Measurements from ENCODE around the gene ELP6. TPM values are rescaled to one million over a fixed set of nuclear protein-coding genes. Genes with fewer than 3 reads are reported as not detected.

Gene ELP6
- total RNA-seq, 1 donor from 2014 or later: 17.9 TPM

DNA sequence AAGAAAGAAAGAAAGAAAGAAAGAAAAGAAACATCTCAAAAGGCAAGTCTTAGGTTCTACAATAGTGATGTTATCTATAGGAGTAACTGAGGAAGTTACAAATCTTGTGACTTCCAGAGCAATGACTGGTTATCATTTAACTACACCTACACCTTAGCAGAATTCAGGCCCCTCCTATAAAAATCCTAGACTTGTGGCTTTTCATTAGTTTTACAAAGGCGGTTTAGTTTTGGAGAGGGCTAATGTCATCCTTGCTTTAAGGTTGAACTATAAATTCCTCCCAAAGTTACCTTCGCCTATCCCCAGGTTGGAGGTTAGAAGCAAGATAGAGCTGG lies 33.7 kb downstream of the ELP6 start:
- Histone ChIP-seq H3K27me3 (no peaks in the 10 kb centered on the region), H3K4me3 (no peak overlapping the region), H3K9me3 (no peaks in the 10 kb centered on the region), H3K27ac (no peak overlapping the region), H3K36me3 (no peaks in the 10 kb centered on the region), H3K4me1 (peaks cover 15% of the 10 kb centered on the region)
- intact Hi-C loops (cut with DNase I): loop anchor here (5.0 kb wide), 1 partner anchor 57 kb away; no protein-coding TSS in a partner anchor
- ATAC-seq (no peak), DNase-seq (no peak)
- TF ChIP-seq, protein P1, sequence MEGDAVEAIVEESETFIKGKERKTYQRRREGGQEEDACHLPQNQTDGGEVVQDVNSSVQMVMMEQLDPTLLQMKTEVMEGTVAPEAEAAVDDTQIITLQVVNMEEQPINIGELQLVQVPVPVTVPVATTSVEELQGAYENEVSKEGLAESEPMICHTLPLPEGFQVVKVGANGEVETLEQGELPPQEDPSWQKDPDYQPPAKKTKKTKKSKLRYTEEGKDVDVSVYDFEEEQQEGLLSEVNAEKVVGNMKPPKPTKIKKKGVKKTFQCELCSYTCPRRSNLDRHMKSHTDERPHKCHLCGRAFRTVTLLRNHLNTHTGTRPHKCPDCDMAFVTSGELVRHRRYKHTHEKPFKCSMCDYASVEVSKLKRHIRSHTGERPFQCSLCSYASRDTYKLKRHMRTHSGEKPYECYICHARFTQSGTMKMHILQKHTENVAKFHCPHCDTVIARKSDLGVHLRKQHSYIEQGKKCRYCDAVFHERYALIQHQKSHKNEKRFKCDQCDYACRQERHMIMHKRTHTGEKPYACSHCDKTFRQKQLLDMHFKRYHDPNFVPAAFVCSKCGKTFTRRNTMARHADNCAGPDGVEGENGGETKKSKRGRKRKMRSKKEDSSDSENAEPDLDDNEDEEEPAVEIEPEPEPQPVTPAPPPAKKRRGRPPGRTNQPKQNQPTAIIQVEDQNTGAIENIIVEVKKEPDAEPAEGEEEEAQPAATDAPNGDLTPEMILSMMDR (IDR thresholded peaks at IDR 0.05): no peak

DNA sequence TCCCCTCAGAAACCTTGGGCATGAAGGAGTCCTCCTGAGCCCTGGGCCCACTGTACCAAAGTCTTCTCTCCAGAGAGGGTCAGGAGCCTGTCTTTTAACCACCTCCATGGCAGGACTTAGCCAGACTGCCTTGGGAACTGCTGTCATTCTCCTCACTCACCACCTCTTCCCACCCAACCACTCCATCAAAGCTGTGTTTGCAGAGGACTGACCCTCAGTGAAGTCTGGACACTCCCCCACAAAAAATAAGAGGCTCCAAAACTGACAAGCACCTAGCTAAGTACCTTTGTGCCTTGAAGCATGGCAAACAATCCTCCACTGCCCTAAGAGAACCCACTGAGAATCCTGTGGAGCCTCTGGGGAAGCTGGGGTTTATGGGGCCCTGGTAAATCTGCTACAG lies 35.5 kb downstream of the ELP6 start:
- intact Hi-C loops (cut with DNase I): loop anchor here (5.0 kb wide), 1 partner anchor 56 kb away; no protein-coding TSS in a partner anchor
- no peak for ATAC-seq
- Histone ChIP-seq H3K9me3 (no peaks in the 10 kb centered on the region), H3K36me3 (no peaks in the 10 kb centered on the region), H3K4me3 (no peak overlapping the region), H3K4me1 (peaks cover 21% of the 10 kb centered on the region), H3K27ac (no peak overlapping the region), H3K27me3 (no peaks in the 10 kb centered on the region)
- DNase-seq: no peak
- TF ChIP-seq, protein P1 (IDR thresholded peaks at IDR 0.05): no peak

DNA sequence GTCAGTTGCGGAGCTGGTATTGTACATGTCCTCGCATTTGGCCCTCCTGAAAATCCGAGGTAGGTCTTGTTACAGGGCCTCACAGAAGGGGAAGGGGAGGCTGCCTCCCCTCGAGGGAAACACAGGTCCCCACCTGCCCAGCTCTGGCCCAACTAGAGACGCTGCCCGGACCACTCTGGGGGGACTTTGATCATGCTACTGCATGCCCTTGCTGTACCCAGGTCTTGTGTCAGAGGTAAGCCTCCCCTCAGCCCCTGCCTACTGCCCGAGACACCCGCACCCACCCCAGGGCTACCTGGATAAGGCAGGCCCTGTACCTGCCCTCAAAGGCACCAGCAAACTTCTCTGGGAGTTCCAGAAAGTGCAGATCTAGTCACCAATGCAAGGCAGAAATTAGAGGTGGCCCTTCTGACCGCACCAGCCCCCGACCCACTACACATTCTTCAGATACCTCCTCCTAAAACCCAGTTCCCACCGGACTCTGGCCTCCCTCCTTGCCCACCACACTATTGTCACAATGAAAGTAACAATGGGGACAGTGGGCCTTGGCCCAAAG lies 36.8 kb downstream of the ELP6 start:
- TF ChIP-seq, protein P1 (IDR thresholded peaks at IDR 0.05): no peak
- H3K27ac ChIP-seq: peak overlapping the region; percentile 86
- no peaks in the 10 kb centered on the region for H3K36me3 ChIP-seq

DNA sequence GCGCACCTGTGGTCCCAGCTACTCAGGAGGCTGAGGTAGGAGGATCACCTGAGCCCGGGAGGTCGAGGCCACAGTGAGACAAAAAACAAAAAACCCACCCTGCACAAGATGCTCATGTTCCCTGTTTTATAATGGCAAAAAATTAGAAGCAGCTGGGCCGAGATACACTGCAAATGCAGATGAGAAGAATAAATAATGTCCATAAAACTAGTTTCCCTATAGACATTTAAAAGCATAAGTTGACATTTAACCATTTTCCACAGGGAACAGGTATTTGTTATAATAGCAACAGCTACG lies 37.2 kb downstream of the ELP6 start:
- H3K9me3 ChIP-seq: no peaks in the 10 kb centered on the region
- intact Hi-C loops (cut with DNase I): loop anchor here (5.0 kb wide), 1 partner anchor 54 kb away; no protein-coding TSS in a partner anchor
- DNase-seq: no peak
- H3K27me3 ChIP-seq: no peaks in the 10 kb centered on the region
- H3K4me3 ChIP-seq: peak overlapping the region; percentile 93
- TF ChIP-seq, protein P1 (IDR thresholded peaks at IDR 0.05): no peak
- H3K4me1 ChIP-seq: peaks cover 21% of the 10 kb centered on the region
- ATAC-seq: no peak
- no peaks in the 10 kb centered on the region for H3K36me3 ChIP-seq
- peak overlapping the region; percentile 86 for H3K27ac ChIP-seq

More for the DNA sequence above, 36.8 kb downstream of the ELP6 start:
- H3K4me3 ChIP-seq: peak overlapping the region; percentile 93
- H3K4me1 ChIP-seq: peaks cover 21% of the 10 kb centered on the region
- DNase-seq: no peak
- no peaks in the 10 kb centered on the region for H3K9me3 ChIP-seq
- intact Hi-C loops (cut with DNase I): loop anchor here (5.0 kb wide), 1 partner anchor 54 kb away; no protein-coding TSS in a partner anchor
- no peaks in the 10 kb centered on the region for H3K27me3 ChIP-seq
- ATAC-seq: no peak

DNA sequence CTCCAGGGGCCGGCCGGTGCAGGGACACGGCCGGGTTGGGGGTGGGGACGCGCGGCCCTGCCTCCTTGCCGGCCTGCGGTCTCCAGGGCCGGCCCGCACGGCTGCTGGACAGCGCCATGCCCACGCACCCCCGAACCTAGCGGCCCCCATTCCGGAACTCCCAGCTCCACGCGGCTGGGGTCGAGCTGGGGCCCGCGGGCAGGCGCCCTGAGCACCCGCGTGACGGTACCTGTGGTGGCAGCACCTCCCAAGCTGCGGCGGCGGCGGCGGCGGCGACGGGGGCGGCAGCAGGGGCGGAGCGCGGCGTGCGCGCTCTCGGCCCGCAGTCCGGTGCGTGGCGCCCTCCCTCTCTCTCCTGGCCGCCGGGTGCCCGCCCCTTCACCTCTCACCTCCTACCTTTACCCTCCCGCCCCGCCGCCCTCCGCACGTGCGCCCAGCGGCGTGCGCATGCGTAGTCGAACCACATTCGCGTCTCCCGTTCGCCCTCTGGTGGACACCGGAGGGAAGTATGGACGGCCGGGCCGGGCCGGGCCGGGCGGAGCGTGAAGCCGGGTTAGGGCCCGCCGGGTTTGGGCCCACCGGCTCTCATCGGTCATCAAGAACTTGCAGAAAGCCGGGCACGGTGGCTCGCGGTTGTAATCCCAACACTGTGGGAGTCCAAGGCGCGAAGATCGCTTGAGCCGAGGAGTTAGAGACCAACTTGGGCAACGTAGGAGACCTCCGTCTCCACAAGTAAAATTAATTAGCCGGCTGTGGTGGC lies 37.8 kb downstream of the ELP6 start, which contains the start of gene SCAP:
TSS of gene SCAP (minus strand) at position 372 of the 760 bp plus-strand sequence. CDS start 32,948 bp downstream, outside the sequence.
- Histone ChIP-seq H3K27me3 (no peaks in the 10 kb centered on the region), H3K27ac (peak within 1 kb of the TSS; percentile 86), H3K36me3 (no peaks in the 10 kb centered on the region), H3K4me1 (peaks cover 21% of the 10 kb centered on the region), H3K4me3 (peak within 1 kb of the TSS; percentile 93), H3K9me3 (no peaks in the 10 kb centered on the region)
- TF ChIP-seq, protein P1 (IDR thresholded peaks at IDR 0.05): peak; percentile 96
- DNase-seq (peak; percentile 98), ATAC-seq (peak; percentile 98)
- intact Hi-C loops (cut with DNase I): loop anchor here (5.0 kb wide), 1 partner anchor 53 kb away; no protein-coding TSS in a partner anchor

All from upper lobe of right lung (tissue), 1 donor.